GM12878 (cell line): ENCODE measurements around the gene ZNF267. TPM values are rescaled to one million over a fixed set of nuclear protein-coding genes. Genes with fewer than 3 reads are reported as not detected.
"Not testable (repeated sequence)": the region's sequence is repeated elsewhere in the genome, so short reads cannot be mapped to it uniquely, and the experiment has no call there.

Source experiments
- ATAC-seq: fragments of 200-7000 bp; cut with Tn5 transposase; 3 replicates; pipeline ENCODE4 v1.9.1; 2020; ENCODE audit warnings: mild to moderate bottlenecking, moderate library complexity
- BruUV-seq: library from RNA; stranded (reverse); fragments of 400-500 nt; replicated peaks from 2 replicates; lab custom pipeline; 2021; lab: Mats Ljungman, UMichigan
- CTCF ChIA-PET: fragments of 300-600 bp; sonication (Branson Sonifier 250); formaldehyde crosslinking; extraction: SDS; loops from one replicate; lab custom pipeline; 2021; ENCODE audit warnings: inconsistent platforms; lab: Yijun Ruan, JAX
- POLR2A ChIA-PET: fragments of 350-600 bp; formaldehyde crosslinking; extraction: SDS; loops from one replicate; lab custom pipeline; 2021; ENCODE audit warnings: inconsistent platforms; lab: Charles Lee
- RAD21 ChIA-PET: fragments of 300-600 bp; sonication (Branson Sonifier 250); formaldehyde crosslinking; loops from one replicate; lab custom pipeline; 2023; ENCODE audit warnings: antibody characterized with exemption; ENCODE audit not compliant: unreplicated experiment; lab: Charles Lee
- SMC1A ChIA-PET: fragments of 300-600 bp; sonication (Branson Sonifier 250); formaldehyde crosslinking; loops from one replicate; lab custom pipeline; 2023; ENCODE audit not compliant: unreplicated experiment, uncharacterized antibody; lab: Charles Lee
- DNase-seq: peaks from one replicate; pipeline ENCODE4 v3.0.0-alpha.2; 2011; ENCODE audit warnings: low read depth, low spot score
- FAIRE-seq: peaks from 3 replicates; lab custom pipeline; 2011; peaks lifted over from hg19 to GRCh38; lab: Jason Lieb, UNC
- H2AFZ ChIP-seq: 2 replicates; pipeline ENCODE4 v1.6.0; 2011; ENCODE audit warnings: low read depth, low read length, control low read depth; ENCODE audit not compliant: control insufficient read depth
- H3K27ac ChIP-seq: 2 replicates; pipeline ENCODE4 v1.5.1; 2011; ENCODE audit warnings: control low read depth; ENCODE audit not compliant: control insufficient read depth, insufficient read depth
- H3K27me3 ChIP-seq, 2 experiments: replicated peaks in 1 of 2; 2 replicates each; pipeline versions ENCODE4 v1.6.0 to v1.6.1; 2011; ENCODE audit warnings: low read length in 1 of 2; ENCODE audit not compliant: control insufficient read depth in 2 of 2, insufficient read depth in 2 of 2
- H3K36me3 ChIP-seq, 2 experiments: 2 replicates each; pipeline ENCODE4 v1.5.1; 2011; ENCODE audit warnings: low read length in 1 of 2; ENCODE audit not compliant: control insufficient read depth in 2 of 2, insufficient read depth in 2 of 2
- H3K4me1 ChIP-seq: 2 replicates; pipeline ENCODE4 v1.6.1; 2011; ENCODE audit warnings: mild to moderate bottlenecking, low read length, moderate library complexity, mixed read lengths; ENCODE audit not compliant: control insufficient read depth, insufficient read depth
- H3K4me2 ChIP-seq: 2 replicates; pipeline ENCODE4 v1.6.0; 2011; ENCODE audit warnings: control low read depth; ENCODE audit not compliant: control insufficient read depth, insufficient read depth
- H3K4me3 ChIP-seq: fragments of 200-600 bp; sonication (generic); 2 replicates; pipeline ENCODE4 v1.5.1; 2016
- H3K79me2 ChIP-seq: 2 replicates; pipeline ENCODE4 v1.6.0; 2011; ENCODE audit warnings: low read length; ENCODE audit not compliant: control insufficient read depth, insufficient read depth
- H3K9ac ChIP-seq: 2 replicates; pipeline ENCODE4 v1.8.0; 2011; ENCODE audit warnings: low read length, control low read depth, mixed read lengths; ENCODE audit not compliant: control insufficient read depth, insufficient read depth
- H3K9me3 ChIP-seq: replicated peaks from 3 replicates; pipeline ENCODE4 v1.5.1; 2011; ENCODE audit warnings: mild to moderate bottlenecking, low read length; ENCODE audit not compliant: control insufficient read depth, insufficient read depth
- H4K20me1 ChIP-seq: 2 replicates; pipeline ENCODE4 v1.6.0; 2011; ENCODE audit not compliant: control insufficient read depth, insufficient read depth
- POLR2A ChIP-seq: IDR thresholded peaks from 2 replicates; pipeline ENCODE4 v1.6.1; 2011; ENCODE audit warnings: low read depth, mild to moderate bottlenecking, low read length
- POLR2AphosphoS5 ChIP-seq: IDR thresholded peaks from 2 replicates; pipeline ENCODE4 v1.6.1; 2011; ENCODE audit warnings: mild to moderate bottlenecking, low read length, inconsistent platforms
- USF1 ChIP-seq: IDR thresholded peaks from 2 replicates; pipeline ENCODE4 v1.6.1; 2011; ENCODE audit warnings: borderline replicate concordance, low read depth, mild to moderate bottlenecking, moderate library complexity, mixed read lengths, low read length; ENCODE audit not compliant: insufficient read depth; ENCODE audit errors: extremely low read length
- WGBS: methylation state at CpG from one replicate; pipeline ENCODE4 v1.1.6; 2016; ENCODE audit warnings: low lambda C conversion rate; ENCODE audit not compliant: insufficient replicate concordance, insufficient coverage; ENCODE audit errors: missing lambda C conversion rate; 5-methylcytosine and 5-hydroxymethylcytosine counted together
- in situ Hi-C: fragments of 300-500 bp; cut with MboI; formaldehyde crosslinking; loops from 9 replicates; pipeline ENCODE4 v1.14.3; 2018; ENCODE audit warnings: mixed read lengths
- intact Hi-C: fragments of 100-400 bp; cut with micrococcal nuclease; formaldehyde crosslinking; loops from one replicate; pipeline ENCODE4 v1.14.2; 2022; ENCODE audit not compliant: unreplicated experiment
- polyA plus RNA-seq, 11 experiments: library from polyadenylated mRNA; depleted of rRNA in 4 of 11; unstranded in 6 of 11; stranded (reverse) in 5 of 11; fragments of >200 nt; fragmentation: Nextera tagmentation in 4 of 11; fragmentation: Illumina TruSeq in 1 of 11; extraction: Ambion mirVana in 4 of 11; extraction: Trizol in 1 of 11; gene quantifications; 1 replicate in 1 of 11; 2 replicates in 10 of 11; pipeline versions ENCODE4 v1.2.1 to v1.2.3, GENCODE V29; 2011 to 2016; ENCODE audit warnings: inconsistent platforms in 2 of 11, missing spikeins in 2 of 11, low read depth in 1 of 11
- total RNA-seq, 4 experiments: library from RNA; depleted of rRNA in 3 of 4; stranded (reverse); fragments of >200 nt in 3 of 4; fragmentation: Illumina TruSeq in 1 of 4; extraction: Trizol in 1 of 4; gene quantifications; 2 replicates each; pipeline versions ENCODE4 v1.2.1 to v1.2.3, GENCODE V29; 2013 to 2021

ZNF267 gene
- total and polyA plus RNA-seq, 10 of the 15 experiments (the other 5 are each of a cell fraction or from before 2014, with no cell fraction given) = 16.3 to 54.6 (median 29.6) TPM

GRCh38 chr16:31920373-31920772, 46.8 kb downstream of the ZNF267 start:
- no peak overlapping the region for H2AFZ ChIP-seq
- TF ChIP-seq POLR2AphosphoS5 (0 out of 2 replicates have a peak, but pooled peaks have one; percentile 27), USF1 (no peak), POLR2A (peak; percentile 59)
- TF ChIP-seq, all 136 proteins: peak for 2
- in situ Hi-C loops (no loop called here), intact Hi-C loops (no loop called here)
- Histone ChIP-seq H3K9ac (no peak overlapping the region), H3K4me3 (no peak overlapping the region), H3K9me3 (peaks cover 43% of the 10 kb centered on the region), H3K4me2 (no peak overlapping the region), H3K4me1 (no peaks in the 10 kb centered on the region), H3K79me2 (no peaks in the 10 kb centered on the region), H3K27ac (no peak overlapping the region), H3K36me3 (peaks cover 7 to 15% of the 10 kb centered on the region in 2 experiments), H4K20me1 (no peaks in the 10 kb centered on the region), H3K27me3 (no peaks in the 10 kb centered on the region)
- no peak for DNase-seq
- ChIA-PET CTCF (no interaction called here), RAD21 (no interaction called here), SMC1A (no interaction called here), POLR2A (no interaction called here)
- no peak for ATAC-seq
- BruUV-seq = no TSS peak
- FAIRE-seq = no peak
- WGBS = 93% methylated on average over 2 of the region's 2 CpGs

GRCh38 chr16:31951806-31952205, 78.2 kb downstream of the ZNF267 start:
- BruUV-seq, H2AFZ ChIP-seq, H3K27me3 ChIP-seq, H3K9me3 ChIP-seq, SMC1A ChIA-PET, FAIRE-seq, POLR2A ChIA-PET, H3K4me2 ChIP-seq, H3K4me3 ChIP-seq, H3K36me3 ChIP-seq, H3K27ac ChIP-seq, intact Hi-C loops, H3K4me1 ChIP-seq, ATAC-seq, in situ Hi-C loops, H3K9ac ChIP-seq, H3K79me2 ChIP-seq, DNase-seq, CTCF ChIA-PET, H4K20me1 ChIP-seq, RAD21 ChIA-PET: not testable (repeated sequence)
- WGBS = no CpG with 5 or more reads among the region's 1 CpG

GRCh38 chr16:31952206-31952605, 78.6 kb downstream of the ZNF267 start:
- H3K27ac ChIP-seq, H3K4me3 ChIP-seq, BruUV-seq, in situ Hi-C loops, H3K9ac ChIP-seq, H3K79me2 ChIP-seq, RAD21 ChIA-PET, DNase-seq, POLR2A ChIA-PET, H3K9me3 ChIP-seq, FAIRE-seq, H3K36me3 ChIP-seq, CTCF ChIA-PET, intact Hi-C loops, H2AFZ ChIP-seq, SMC1A ChIA-PET, H3K4me1 ChIP-seq, H3K27me3 ChIP-seq, H3K4me2 ChIP-seq, H4K20me1 ChIP-seq, ATAC-seq: not testable (repeated sequence)
- WGBS = 0% methylated on average over 2 of the region's 3 CpGs
